D721Med (cell line): Measurements from ENCODE around the gene CCDC106.
A peak's percentile ranks its signal among the peaks of the same experiment; 100 is the strongest.

Experiments used
- DNase-seq: peaks from one replicate; pipeline ENCODE4 v3.0.0; 2011; ENCODE audit warnings: low spot score; ENCODE audit not compliant: insufficient read length
- FAIRE-seq: peaks from 2 replicates; lab custom pipeline; 2011; peaks lifted over from hg19 to GRCh38; lab: Jason Lieb, UNC
- TF ChIP-seq, protein P1 (sequence below): IDR thresholded peaks from 2 replicates; pipeline ENCODE4 v1.5.1; 2012; ENCODE audit warnings: mild to moderate bottlenecking, control low read depth; ENCODE audit not compliant: insufficient read depth; ENCODE audit errors: missing control alignments

The CCDC106 gene

DNA sequence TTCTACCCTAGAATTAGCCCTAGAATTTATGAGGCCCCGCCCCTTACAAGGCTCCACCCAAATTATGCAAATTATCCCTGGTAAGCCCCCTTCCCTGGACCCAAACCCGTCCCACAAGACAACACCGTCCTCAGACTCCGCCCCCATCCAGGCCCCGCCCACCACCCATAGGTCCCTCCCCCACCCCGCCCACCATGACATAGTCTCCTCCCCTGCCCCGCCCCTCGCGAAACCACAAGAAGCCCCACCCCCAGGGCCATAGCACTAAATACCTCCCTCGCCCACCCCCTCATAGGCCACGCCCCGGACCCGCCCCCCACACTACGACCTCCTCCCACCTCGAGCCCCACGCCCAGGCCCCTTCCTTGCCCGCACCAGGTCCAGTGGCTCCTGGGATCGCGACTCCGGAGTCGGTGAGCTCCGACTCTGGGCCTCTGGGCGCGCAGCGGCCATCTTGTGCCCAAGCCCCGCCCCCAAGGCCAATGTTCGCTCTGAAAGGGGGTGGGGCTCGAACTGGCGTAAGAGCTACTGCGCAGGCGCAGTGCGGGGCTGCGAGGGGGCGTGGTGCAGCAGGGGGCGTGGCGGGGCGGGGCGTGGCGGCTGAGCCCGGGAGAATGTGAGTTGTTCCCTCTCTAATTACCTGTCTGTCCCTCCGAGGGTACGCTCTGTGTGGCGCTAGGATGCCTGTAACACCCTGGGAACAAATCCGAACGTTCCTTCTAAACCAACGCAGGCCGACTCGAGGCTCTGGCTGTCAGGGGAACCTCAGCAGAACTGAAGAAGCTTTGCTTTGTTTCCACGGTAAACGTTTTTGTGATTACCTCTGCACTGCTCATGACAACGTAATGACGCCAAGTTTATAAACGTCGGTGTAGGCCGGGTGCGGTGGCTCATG is 23.7 kb upstream of the CCDC106 start, which contains the start of gene ZNF784:
ZNF784 (minus strand) TSS at position 458 of the 895 bp plus-strand sequence; CDS start at position 453, 5 bp downstream.
- FAIRE-seq (no peak), DNase-seq (peak; percentile 82)
- TF ChIP-seq, protein P1, sequence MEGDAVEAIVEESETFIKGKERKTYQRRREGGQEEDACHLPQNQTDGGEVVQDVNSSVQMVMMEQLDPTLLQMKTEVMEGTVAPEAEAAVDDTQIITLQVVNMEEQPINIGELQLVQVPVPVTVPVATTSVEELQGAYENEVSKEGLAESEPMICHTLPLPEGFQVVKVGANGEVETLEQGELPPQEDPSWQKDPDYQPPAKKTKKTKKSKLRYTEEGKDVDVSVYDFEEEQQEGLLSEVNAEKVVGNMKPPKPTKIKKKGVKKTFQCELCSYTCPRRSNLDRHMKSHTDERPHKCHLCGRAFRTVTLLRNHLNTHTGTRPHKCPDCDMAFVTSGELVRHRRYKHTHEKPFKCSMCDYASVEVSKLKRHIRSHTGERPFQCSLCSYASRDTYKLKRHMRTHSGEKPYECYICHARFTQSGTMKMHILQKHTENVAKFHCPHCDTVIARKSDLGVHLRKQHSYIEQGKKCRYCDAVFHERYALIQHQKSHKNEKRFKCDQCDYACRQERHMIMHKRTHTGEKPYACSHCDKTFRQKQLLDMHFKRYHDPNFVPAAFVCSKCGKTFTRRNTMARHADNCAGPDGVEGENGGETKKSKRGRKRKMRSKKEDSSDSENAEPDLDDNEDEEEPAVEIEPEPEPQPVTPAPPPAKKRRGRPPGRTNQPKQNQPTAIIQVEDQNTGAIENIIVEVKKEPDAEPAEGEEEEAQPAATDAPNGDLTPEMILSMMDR = no peak

DNA sequence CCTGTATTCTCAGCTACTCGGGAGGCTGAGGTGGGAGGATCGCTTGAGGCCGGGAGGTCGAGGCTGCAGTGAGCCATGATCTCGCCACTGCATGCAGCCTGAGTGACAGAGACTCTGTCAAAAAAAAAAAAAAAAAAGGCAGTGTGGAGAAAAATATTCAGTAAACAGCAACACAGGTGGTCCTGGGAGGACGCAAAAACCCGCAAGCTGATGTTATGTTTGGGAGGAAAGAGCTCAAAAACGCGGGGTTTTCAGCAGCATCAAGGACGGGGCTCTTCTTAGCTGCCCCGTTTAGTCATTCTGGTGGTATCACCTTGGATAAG is 23.0 kb upstream of the CCDC106 start:
- DNase-seq = no peak
- no peak for FAIRE-seq
- TF ChIP-seq, protein P1 = no peak

DNA sequence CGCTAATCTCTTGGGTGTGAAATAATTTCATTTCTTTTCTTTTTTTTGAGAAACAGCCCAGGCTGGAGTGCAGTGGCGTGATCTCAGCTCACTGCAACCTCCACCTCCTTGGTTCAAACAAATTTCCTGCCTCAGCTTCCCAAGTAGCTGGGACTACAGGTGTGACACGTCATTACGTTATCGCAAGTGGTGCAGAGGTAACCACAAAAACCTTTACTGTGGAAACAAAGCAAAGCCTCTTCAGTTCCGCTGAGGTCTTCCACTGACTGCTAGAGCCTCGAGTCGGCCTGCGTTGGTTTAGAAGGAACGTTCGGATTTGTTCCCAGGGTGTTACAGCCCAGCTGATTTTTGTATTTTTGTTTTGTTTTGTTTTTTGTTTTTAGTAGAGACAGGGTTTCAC is 21.7 kb upstream of the CCDC106 start:
- FAIRE-seq = no peak
- TF ChIP-seq, protein P1 = no peak
- DNase-seq = no peak

DNA sequence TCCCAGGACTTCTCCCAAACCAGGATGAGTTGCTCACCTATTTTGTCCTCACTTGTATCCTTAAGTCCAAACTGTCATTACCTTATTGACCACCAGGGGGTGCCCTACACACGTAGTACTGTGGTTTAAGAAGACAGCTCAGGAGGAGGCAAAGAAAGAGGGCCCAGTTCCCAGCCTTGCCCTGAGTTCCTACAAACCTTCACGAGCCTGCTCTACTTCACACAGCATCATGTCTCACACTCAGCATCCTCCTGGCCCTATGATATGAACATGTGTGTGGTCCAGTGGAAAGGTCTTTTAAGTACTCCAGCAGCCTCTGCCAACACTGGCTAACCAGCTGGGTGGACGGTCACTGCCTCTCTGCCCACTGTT is 15.6 kb upstream of the CCDC106 start:
- DNase-seq (peak; percentile 24), FAIRE-seq (no peak)

DNA sequence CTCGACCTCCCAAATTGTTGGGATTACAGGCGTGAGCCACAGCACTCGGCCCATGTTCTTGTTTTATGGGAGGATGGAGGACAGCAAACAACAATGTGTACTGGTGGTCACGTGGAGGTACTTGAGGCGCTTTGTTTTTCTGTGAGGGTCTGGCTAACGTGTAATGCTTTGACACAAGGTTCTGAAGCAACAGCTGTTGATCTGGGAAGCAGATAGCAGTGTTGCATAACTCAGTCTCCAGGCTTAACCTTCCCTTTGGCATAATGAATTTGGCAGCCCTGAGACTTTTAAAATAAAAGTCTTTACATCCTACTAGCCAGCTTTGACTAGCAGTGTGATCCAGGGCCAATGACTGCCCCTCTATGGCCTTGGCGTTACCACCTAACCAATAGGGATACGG is 14.2 kb upstream of the CCDC106 start:
- TF ChIP-seq, protein P1 = no peak
- FAIRE-seq (no peak), DNase-seq (no peak)

More for the DNA sequence above, 15.6 kb upstream of the CCDC106 start:
- TF ChIP-seq, protein P1 = peak; percentile 87

DNA sequence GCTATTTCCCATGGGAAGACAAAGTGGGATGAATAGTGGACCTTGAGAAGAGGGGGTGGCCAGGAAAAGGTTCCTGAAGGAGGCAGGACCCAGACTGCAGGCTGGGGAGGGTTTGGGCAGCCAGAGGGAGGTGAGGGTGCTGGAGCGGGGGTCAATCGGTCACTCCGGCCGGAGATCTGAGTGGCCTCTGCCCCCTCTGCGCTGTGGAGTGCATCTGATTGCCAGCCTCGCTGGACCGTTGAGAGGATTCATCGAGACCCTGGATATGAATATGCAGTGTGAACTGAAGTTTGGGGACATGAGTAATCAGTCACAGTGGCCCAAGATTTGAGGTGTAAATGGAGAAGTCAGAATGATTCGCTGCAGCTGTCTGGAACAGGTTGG is 12.7 kb upstream of the CCDC106 start:
- TF ChIP-seq, protein P1 = no peak
- no peak for DNase-seq
- FAIRE-seq = no peak

DNA sequence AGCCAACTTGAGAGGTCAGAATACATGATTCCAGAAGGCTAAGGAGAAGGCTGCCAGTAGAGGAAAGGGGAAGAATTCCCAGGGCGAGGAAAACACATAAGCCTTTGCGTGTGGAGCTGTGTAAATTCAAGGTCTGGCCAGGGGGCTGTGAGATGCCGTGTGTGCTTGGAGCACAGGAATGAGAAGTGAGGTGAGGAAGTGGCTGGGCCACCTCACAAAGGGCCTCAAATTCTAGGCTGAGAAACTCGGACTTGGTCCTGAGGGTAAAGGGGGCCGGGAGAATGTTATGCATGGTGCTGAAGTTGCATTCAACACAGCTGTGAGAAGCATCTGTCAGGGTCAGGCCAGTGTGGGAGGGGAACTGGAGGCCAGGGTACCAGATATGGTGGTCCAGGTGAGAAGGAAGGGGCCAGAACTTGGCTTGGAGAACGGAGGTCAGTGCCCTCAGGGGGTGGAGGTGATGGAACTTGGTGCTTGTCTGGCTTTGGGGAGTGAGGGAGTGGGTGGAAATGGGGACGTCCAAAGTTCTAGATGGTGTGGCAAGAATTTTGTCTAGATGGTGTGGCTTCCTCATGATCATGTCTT is 12.1 kb upstream of the CCDC106 start:
- FAIRE-seq = no peak
- TF ChIP-seq, protein P1 = no peak

More for the DNA sequence above, 12.1 kb upstream of the CCDC106 start:
- DNase-seq = no peak
